SIG-M5 treated with dmso at 0.1 percent for 504 hours (cell line): ENCODE data around the gene GPC5.
"Not testable (repeated sequence)": the region's sequence is repeated elsewhere in the genome, so short reads cannot be mapped to it uniquely, and the experiment has no call there.

Experiments used
- DNase-seq: peaks from one replicate; lab custom pipeline; 2025; ENCODE audit not compliant: unreplicated experiment; lab: John Stamatoyannopoulos, UW

The GPC5 gene

DNA sequence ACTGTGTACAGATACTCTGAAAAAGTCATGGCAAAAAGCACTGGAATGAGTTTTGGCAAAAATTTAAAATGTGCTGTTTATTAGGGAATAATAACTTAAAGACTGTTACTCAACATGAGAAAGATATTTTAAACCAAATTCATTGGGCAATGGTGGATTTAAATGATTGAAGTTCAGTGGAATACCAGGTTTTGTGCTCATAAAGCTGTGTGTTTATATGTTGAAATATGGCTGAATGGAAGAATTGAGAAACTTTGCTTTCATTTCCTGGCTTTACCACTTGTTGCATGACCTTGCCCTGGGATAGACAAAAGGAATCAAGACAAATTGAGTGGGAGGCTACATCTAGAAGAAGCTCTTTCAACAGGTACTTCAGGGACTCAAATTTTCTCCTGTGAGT lies 246.4 kb downstream of the GPC5 start:
- DNase-seq = no peak

DNA sequence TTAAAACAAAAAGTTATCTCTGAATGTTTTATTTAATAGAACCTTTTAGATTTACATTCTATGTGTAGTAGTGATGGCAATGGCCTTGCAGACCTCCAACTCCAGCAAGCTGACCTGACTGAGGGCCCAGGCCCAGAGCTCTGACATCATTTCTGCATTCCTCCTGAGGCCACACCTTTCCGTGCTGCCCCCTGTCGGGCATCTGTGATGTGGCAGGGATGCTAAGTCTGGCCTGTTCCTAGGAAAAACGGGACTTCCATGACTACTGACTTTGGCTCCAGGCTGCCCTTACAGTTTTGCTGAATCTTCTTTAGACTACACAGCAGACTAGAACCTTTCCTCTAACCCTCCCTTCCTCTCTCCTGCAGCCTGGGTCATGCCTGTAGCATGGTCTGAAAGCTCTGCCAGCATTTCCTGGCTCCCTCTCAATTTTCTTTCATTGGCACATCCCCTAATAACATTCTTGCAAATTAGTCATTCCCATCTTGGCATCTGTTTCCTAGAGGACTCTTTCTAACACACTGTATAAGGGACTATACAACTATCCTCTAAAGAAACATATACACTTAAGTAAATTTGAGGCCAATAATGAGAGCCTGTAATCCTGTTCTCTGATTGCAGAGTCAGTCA lies 249.1 kb downstream of the GPC5 start:
- DNase-seq = no peak

DNA sequence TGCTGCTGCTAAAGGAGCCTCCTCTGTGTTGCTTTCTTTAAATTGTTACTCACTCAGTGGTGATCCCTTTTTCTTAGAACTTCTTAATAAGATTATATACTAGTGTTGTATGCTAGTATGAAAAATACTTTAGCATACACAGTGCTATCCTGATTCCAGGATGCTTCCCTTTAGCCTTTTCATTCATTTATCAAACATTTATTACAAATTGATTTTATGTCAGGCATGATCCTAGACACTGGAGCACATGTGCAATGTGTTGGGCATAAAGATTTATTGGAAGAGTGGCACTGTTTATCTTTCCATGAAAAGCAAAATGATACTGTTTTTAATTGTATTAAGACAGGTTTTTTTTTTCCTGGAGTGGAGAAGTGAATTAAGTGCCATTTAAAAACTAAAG lies 249.6 kb downstream of the GPC5 start:
- no peak for DNase-seq

DNA sequence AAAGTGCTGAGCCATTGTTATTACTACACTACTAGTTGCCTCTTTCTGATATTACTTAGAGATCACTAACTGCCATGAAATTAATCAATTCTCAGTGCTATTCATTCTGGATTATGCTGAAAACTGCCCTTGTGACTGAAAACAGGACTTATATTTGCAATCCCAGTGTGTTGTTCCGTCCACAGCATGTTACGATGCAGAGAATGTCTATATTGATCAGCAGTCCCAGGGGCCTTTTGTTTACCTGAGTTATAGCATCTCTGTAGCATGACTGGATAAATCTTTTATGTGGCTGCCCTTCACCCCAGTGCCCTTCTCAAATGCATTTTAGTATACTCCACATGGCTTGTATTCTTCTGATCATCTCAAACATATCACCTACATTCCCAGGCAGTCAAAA lies 251.0 kb downstream of the GPC5 start:
- DNase-seq = no peak

DNA sequence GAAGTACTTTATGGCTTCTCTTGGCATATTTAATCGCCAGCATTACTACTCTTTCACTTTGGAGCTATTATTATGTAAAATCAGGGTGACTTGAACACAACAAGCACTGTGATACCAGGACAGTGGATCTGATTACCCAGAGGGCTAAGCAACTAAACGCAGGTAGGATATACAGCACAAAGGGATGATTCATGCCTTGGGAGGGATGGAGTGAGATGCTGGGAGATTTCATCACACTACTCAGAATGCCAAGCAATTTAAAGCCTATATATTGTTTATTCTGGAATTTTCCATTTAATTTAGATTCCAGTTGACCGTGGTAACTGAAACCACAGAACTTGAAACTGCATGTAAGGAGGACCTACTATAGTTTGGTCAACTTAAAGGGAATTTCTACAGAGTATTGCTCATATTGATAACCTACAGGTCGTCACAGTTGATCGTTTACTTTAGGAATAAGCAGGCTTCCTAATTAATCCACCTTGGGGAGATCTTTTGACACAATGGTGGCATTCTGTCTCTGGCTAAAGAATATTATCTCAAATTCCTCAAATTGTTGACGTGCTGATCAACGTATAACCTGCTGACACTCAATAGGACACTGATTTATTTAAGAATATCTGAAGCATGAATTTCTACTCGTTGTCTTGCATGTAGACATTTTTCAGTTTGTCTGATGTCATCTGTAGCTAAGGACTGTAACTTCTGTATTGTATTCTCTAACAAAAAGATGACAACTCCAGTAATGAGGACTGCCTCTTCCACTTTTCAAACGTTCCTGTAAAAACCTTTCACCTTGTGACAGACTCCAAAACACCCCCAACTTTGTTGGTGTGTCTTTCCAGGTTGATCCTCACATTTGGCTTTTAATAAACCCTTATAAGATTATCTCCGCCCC lies 254.2 kb downstream of the GPC5 start:
- no peak for DNase-seq

DNA sequence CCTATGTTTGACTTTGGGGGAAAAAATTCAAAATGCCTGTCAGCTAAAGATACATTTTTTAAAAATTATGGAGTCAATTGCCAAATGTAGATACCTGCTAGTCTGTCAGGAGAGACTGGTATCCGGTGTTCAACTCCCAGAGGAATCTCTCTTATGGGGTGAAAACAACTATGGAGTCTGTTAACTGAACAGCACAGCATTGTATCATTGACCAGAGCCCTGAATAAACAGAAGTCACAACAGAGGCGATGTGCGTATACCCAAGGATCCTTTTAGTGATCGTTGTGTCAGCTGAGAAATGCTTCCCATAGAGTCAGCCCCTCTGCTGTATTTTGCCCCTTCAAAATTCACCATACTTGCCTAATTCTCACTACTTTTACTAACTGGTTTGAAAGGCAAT lies 257.3 kb downstream of the GPC5 start:
- no peak for DNase-seq

DNA sequence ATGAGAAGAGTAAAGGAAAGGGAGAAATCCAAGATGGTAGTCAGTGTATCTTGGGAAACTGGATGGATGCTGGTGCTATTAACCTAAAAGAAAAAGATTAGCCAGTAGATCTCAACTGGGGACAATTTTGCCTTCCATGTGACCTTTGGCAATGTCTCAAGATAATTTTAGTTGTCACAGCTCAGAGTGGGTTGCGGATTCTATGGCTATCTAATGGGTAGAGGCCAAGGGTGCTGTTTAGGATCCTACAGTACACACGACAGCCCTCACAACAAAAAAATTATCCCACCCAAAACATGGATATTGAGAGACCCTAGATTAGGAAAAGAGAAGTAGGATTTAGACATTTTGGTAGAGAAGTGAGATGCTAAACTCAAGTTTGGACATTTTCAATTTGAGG lies 258.9 kb downstream of the GPC5 start:
- DNase-seq = no peak

DNA sequence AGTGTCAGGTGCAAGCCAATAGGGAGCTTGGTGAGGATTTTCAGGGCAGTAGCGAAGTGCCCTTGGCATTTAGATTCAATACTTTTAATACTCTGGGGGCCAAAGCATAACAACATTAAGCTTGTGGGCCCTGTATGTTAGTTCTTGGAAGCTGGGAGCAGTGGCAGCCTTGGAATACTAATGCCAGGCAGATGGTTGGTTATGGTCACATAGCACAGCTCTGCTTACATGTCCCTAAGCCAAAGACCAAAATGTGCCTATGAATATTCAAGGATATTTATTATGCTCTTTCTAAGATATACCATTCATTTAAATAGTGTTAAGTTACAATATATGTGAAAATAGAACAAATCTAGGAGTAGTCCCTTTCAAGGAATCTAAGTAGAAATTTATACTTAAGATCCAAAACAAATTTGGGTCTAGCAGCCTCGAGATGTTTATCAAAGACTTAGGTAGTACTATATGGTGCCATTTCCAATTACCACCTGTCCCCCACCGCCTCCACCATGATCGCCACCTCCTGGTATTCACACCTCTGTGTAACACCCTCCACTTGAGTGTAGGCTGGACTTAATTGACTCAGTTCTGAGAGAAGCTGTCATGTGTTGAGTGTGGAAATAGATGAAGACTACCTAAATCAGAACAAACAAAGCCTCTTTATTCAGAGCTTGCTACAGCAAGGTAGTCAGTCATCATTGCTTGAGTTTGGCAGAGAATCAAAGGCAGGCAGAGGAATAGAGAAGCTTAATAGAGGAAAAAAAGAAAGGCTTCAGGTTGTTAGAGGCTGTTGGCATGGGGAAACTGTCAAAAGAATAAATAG lies 261.0 kb downstream of the GPC5 start:
- DNase-seq = no peak

DNA sequence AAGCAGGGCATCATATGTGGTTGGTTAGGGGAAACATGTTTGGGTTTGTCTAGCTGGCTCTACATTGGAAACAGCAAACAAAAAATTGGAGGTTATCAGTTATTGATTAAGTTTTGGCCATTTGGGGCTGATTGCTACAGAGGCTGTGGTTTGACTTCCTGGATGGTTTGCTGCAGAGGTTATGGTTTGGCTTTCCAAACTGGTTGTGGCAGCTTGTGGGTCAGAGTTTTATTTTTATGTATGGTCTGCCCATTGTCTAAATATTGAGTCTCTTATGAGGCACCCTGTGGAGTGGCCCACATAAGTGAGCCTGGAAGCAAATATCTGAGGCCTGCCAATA lies 261.6 kb downstream of the GPC5 start:
- no peak for DNase-seq

DNA sequence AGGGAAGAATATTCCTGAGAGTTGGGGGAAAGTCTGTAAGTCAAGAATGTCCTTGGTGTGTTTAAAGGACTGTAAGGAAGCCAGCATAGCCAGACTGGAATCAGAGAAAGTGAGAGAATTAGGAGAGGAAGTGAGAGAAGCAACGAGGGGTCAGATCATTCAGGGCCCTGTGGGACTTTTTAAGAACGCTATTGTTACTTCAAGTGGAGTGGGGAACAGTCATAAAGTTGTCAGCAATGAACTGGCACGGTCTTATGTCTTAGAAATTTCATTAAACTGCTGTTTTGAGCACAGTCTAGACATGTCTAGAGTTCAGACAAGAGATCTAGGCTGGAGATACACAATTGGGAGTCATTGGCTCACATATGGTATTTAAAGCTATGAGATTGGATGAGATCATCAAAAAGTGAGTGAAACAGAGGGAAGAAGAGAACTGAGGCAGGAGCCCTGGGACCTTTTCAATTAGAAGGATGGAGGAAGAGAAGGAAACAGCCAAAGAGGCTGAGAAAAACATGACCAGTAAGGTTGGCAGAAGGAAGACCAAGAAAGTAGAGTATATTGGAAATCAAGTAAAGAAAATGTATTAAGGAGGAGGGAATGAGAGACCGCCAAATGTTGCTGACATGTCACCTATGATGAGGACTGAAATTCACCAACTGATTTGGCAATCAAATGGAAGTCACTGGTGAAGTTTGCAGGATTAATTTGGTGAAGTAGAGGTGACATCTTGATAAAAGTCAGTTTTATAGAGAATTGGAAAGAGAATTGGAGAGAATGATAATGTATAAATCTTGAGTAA lies 263.5 kb downstream of the GPC5 start:
- no peak for DNase-seq

DNA sequence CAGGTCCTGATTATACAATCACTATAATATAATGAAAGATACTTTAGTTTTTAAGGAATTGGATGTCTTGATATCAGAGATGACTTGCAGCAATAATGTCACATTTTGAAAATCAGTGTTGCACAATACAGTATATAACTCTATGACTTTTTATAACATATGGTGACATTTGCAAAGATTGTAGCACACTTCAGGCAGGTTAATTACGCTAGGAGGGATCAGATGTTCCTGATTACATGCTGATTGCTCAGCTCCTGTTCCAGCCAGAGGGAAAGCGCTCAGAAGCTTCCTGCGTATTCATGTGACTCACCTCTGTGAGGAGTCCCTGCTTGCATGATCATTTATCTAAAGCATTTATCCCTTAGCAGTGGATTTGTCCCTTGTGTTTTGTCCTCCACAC lies 265.6 kb downstream of the GPC5 start:
- no peak for DNase-seq

DNA sequence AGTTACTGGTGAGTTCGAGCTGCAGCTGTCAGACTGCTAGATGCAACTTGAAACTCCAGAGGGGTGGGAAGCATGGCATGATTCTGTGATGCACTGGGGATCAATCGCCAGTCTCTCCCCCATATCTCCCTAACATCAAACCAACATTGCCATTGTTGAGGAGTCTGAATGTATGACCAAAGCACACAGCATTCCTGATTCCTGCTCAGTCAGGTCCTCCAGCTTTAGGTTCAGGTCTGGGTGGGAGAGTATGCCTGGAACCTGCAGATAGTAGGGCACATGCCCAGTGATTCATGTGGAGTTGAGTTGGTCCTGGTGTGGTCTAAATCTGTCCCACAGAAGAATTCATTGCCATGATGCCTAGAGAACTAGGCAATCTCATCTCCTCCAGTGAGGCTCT lies 269.1 kb downstream of the GPC5 start:
- no peak for DNase-seq

DNA sequence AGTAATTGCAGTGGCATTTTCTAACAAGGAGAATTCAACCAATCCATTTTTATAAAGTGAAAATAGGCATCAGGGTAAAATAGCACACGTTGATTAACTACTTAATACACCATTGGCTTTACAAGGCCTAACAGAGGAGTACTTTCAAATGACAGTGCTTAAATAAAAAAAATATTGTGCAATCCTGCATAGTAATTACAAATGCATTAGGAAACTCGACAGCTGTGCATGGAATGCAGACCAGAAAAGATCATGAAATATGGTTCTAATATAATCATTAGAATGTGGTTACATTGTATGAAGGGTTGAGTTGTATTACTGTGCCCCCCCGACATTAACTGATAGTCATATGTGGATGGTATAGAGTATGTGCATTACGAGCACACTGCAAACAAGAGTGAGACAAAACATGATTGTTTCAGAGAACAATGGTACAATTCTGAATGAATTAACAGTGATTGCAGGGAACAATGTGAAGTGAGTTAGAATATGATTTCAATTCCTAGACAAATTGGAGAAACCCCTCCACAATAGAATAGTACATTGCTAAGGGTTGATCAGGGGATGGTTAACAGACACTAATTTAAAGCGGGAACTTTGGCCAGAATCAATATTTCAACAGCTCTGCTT lies 270.6 kb downstream of the GPC5 start:
- no peak for DNase-seq

DNA sequence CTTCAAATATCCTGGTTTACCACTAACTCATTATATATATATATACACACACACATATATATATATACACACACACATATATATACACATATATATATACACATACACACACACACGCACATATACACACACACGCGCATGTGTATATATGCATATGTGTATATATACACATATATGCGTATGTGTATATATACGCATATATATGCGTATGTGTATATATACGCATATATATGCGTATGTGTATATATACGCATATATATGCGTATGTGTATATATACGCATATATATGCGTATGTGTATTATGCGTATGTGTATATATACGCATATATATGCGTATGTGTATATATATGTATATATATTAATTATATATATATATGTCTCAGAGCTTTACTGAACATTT lies 275.9 kb downstream of the GPC5 start:
- DNase-seq = not testable (repeated sequence)

DNA sequence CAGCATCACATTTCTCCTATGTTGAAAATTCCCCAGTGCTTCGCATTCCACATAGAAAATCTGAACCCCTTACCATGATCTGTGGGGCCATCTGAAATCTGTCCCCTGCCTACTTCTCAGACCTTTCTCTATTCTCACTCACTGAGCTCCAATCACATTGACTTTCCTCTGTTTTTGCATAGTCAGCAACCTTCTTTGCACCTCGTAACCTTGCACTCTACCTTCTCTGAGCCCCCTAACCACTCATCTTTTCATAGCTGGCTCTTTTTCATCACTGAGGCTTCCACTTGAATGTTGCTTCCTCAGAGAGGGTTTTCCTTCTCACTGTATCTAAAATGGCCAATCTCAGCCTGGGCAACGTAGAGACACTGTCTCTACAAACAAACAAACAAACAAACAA lies 286.3 kb downstream of the GPC5 start:
- DNase-seq = no peak

DNA sequence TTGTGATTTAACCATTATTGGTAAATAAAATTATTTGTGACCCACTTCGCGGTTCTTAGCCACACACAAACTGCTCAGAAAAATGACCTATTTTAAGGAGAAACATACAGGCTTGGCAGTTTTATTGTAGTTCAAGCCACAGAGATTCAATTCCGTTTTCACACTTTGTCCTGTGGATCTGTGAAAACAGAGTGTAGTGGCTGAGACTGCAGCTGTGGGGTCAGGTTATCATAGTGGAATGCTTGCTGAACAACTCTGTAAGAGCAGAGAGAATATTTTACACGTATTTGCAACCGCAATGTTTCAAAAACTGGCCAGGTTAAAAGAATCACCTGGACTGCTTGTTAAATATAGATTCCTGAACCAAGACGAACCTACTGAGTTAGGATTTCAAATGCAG lies 292.5 kb downstream of the GPC5 start:
- DNase-seq = no peak

DNA sequence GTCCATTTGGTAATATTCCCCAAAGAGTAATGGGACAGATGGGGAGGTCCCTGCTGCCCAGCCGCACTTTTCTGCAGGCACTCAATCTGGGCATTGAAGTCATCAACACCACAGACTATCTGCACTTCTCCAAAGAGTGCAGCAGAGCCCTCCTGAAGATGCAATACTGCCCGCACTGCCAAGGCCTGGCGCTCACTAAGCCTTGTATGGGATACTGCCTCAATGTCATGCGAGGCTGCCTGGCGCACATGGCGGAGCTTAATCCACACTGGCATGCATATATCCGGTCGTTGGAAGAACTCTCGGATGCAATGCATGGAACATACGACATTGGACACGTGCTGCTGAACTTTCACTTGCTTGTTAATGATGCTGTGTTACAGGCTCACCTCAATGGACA lies 295.0 kb downstream of the GPC5 start:
- DNase-seq = no peak

DNA sequence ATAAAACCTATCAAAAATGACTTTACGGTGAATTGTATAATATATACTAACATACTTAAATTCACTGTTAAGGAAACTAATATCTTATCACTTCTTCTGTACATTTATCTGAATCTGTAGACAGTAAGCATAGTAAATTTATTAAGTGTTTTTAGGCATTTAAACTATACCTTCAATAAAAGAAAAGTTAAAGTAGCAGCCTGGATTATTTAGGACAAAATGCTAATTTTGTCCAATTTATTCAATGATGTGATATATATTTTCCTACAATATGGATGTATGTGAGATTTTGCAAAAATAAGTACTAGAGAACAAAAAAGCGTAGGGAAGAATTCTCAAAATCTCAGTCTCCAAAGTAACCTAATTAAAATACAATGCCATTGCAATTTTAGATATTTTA lies 299.9 kb downstream of the GPC5 start:
- DNase-seq = no peak

DNA sequence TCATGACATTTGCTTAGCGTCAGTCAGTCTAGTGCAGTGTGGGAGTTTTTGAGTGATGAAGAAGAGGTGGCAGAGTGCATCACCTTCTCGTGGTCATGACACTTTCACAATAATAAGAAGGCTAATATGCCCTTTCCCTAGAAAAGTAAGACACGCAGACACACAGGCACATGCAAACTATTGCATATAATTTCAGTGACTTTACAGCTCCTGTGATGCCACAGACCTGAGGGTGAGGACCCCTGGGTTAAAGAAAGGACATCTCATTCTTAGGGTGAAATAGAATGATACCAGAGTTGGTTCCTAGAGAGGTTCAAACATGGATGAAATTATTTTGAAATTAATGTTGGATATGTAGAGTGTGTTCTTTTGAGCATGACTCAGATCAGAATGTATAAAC lies 300.3 kb downstream of the GPC5 start:
- DNase-seq = no peak

DNA sequence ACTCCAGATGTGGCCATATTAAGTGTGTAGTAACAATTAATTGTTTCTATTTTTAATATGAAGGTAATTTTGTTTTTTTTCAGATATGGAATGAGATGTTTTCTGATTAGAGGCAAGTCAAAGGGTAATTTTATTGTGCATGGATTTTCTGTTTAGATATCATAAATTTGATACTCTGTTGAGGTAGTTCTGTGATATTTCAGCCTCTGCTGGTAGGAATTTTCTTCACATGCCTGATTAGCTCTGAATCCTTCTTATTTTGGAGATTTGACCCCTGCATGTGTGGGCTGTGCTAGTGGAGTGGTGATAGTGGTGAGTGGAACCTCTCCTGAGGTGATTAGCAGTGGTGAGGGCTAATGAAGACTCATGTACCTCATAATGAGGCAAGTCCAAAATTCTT lies 301.4 kb downstream of the GPC5 start:
- no peak for DNase-seq

DNA sequence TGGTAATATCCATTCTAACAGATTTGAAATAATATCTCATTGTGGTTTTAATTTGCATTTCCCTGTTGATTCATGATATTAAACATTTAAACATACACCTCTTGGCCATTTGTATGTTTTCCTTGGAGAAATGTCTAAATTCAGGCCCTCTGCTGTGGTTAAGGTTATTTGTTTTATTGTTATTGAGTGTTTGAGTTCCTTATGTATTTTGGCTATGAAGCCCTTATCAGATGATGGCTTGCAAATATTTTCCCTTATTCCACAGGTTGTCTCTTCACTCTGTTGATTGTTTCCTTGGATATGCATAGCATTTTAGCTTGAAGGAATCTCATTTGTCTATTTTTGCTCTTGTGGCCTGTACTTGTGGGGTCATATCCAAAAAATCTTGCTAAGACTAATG lies 303.6 kb downstream of the GPC5 start:
- DNase-seq = no peak
